Measurements from ENCODE around the gene TTF1. TPM values are rescaled to one million over a fixed set of nuclear protein-coding genes. Genes with fewer than 3 reads are reported as not detected.

Gene TTF1
- total and polyA plus RNA-seq, 9 of the 15 experiments (the other 6 are each of a cell fraction or from before 2014, with no cell fraction given), result 9.0 to 18.5 (median 15.8) TPM

GRCh38 chr9:132395560-132395959 is 11.1 kb downstream of the TTF1 start (continued):
- no peak for TF ChIP-seq ZHX1 (conservative IDR thresholded peaks at IDR 0.05; ENCODE audit: low read length)
- TF ChIP-seq KAT2B (IDR thresholded peaks at IDR 0.05; ENCODE audit: low read depth, low read length), result no peak
- TF ChIP-seq ZNF79 (CRISPR knock-in tag; IDR thresholded peaks at IDR 0.05; ENCODE audit: low read depth), result no peak

- no peak overlapping the region for H3K27ac ChIP-seq (ENCODE audit: extremely low read depth, low read depth, low read length)
- no TSS peak for BruUV-seq (replicated peaks)
- intact Hi-C loops (cut with micrococcal nuclease) (no loop called here), in situ Hi-C loops (cut with MboI) (no loop called here)
- H3K9me3 ChIP-seq (replicated peaks; ENCODE audit: control insufficient read depth, insufficient read depth, low read depth, low read length), result no peaks in the 10 kb centered on the region
- H3K27me3 ChIP-seq (ENCODE audit: control insufficient read depth in 2 of 2, insufficient read depth in 2 of 2, low read length in 2 of 2), result no peaks in the 10 kb centered on the region
- H3K79me2 ChIP-seq (ENCODE audit: control insufficient read depth, insufficient read depth, low read length), result no peaks in the 10 kb centered on the region
- no peak overlapping the region for H2AFZ ChIP-seq (ENCODE audit: low read depth, low read length)
- POLR2A ChIA-PET, result interaction anchor here (0.8 to 1.0 kb wide), 2 partner anchors 38 to 76 kb away, joined by 3 to 4 read pairs; no protein-coding TSS in a partner anchor
- ATAC-seq, result no peak
- CTCF ChIA-PET (ENCODE audit: low intra/inter-chr PET ratio), result no interaction called here
- TF ChIP-seq SAFB (IDR thresholded peaks at IDR 0.05; ENCODE audit: borderline replicate concordance, low read depth, low read length), result no peak
- TF ChIP-seq JUNB (CRISPR knock-in tag; conservative IDR thresholded peaks at IDR 0.05), result no peak
- TF ChIP-seq RBM25 (IDR thresholded peaks at IDR 0.05; ENCODE audit: low read depth, low read length, severe bottlenecking), result no peak
- no peak for TF ChIP-seq MCM3 (IDR thresholded peaks at IDR 0.05)
- no peak for TF ChIP-seq SMARCE1 (IDR thresholded peaks at IDR 0.05)
- H3K4me2 ChIP-seq (ENCODE audit: insufficient read depth, low read length), result no peak overlapping the region
- WGBS (ENCODE audit: insufficient coverage, low coverage, missing lambda C conversion rate), result 93% methylated on average over 10 of the region's 11 CpGs
- H4K20me1 ChIP-seq (replicated peaks; ENCODE audit: control insufficient read depth, insufficient read depth, low read length), result no peaks in the 10 kb centered on the region
- H3K4me1 ChIP-seq (replicated peaks in 1 of 2; ENCODE audit: control insufficient read depth in 2 of 2, insufficient read depth in 2 of 2, low read length in 2 of 2), result no peaks in the 10 kb centered on the region
- H3K4me3 ChIP-seq, result no peak overlapping the region
- FAIRE-seq, result no peak
- peaks cover 84% of the 10 kb centered on the region for H3K36me3 ChIP-seq (ENCODE audit: control insufficient read depth, insufficient read depth, low read length)
- H3K9ac ChIP-seq (ENCODE audit: insufficient read depth in 1 of 2, low read depth in 2 of 2, low read length in 2 of 2), result no peak overlapping the region
- DNase-seq (ENCODE audit: extremely low read depth in 1 of 4, low spot score in 3 of 4), result no peak
- peaks cover 5% of the 10 kb centered on the region for H3K9me1 ChIP-seq (ENCODE audit: control insufficient read depth, insufficient read depth, low read length)
Measured at GRCh38 chr9:132391449-132391848, 15.2 kb downstream of the TTF1 start.

Measured in K562 (cell line).